ENCODE measurements around the gene ACKR1. TPM values are rescaled to one million over a fixed set of nuclear protein-coding genes. Genes with fewer than 3 reads are reported as not detected.

ACKR1 gene
- total and polyA plus RNA-seq, 4 donors, result 0.08 to 17.2 (median 0.48) TPM; not detected in 1

- H3K27ac ChIP-seq (ENCODE audit: low read depth in 1 of 2, low read length in 2 of 2), result no peak overlapping the region
- TF ChIP-seq GABPA (IDR thresholded peaks at IDR 0.05 in 1 of 2, conservative IDR thresholded peaks at IDR 0.05 in 1 of 2) (no peak), FOXA1 (IDR thresholded peaks at IDR 0.05) (no peak), RXRA (IDR thresholded peaks at IDR 0.05) (no peak), JUND (IDR thresholded peaks at IDR 0.05) (no peak), SP1 (IDR thresholded peaks at IDR 0.05) (no peak), MAX (IDR thresholded peaks at IDR 0.05) (no peak), ZBTB33 (IDR thresholded peaks at IDR 0.05) (no peak), FOXA2 (IDR thresholded peaks at IDR 0.05) (no peak), YY1 (IDR thresholded peaks at IDR 0.05) (no peak), RAD21 (IDR thresholded peaks at IDR 0.05) (no peak), ATF3 (IDR thresholded peaks at IDR 0.05) (no peak)
- peaks cover 0 to 5% (median 0%) of the 10 kb centered on the region in 4 donors for H3K4me1 ChIP-seq (ENCODE audit: control insufficient read depth in 4 of 4, insufficient read depth in 4 of 4, low read length in 3 of 4)
- no peaks in the 10 kb centered on the region for H3K9me3 ChIP-seq (ENCODE audit: control insufficient read depth in 4 of 4, low read length in 3 of 4)
- WGBS, result 79% methylated on average over 2 of the region's 2 CpGs
- no peaks in the 10 kb centered on the region for H3K27me3 ChIP-seq (ENCODE audit: control insufficient read depth in 4 of 4, insufficient read depth in 4 of 4, low read length in 3 of 4)
- no peaks in the 10 kb centered on the region for H3K36me3 ChIP-seq (ENCODE audit: control insufficient read depth in 4 of 4, insufficient read depth in 3 of 4, low read depth in 1 of 4, low read length in 3 of 4)
- no peak overlapping the region for H3K4me3 ChIP-seq (ENCODE audit: low read depth in 1 of 3, low read length in 3 of 3)
- DNase-seq (ENCODE audit: low spot score), result no peak
- H3K9ac ChIP-seq (ENCODE audit: low read depth in 1 of 2, low read length in 2 of 2), result no peak overlapping the region
Measured at GRCh38 chr1:159228554-159228953, 23.9 kb downstream of the ACKR1 start.

GRCh38 chr1:159229260-159229885 is 24.7 kb downstream of the ACKR1 start:
- H3K27ac ChIP-seq (ENCODE audit: low read depth in 1 of 2, low read length in 2 of 2), result no peak overlapping the region
- no peak for DNase-seq (ENCODE audit: low spot score)
- H3K27me3 ChIP-seq (ENCODE audit: control insufficient read depth in 4 of 4, insufficient read depth in 4 of 4, low read length in 3 of 4), result no peaks in the 10 kb centered on the region
- H3K9ac ChIP-seq (ENCODE audit: low read depth in 1 of 2, low read length in 2 of 2), result no peak overlapping the region
- no peaks in the 10 kb centered on the region for H3K36me3 ChIP-seq (ENCODE audit: control insufficient read depth in 4 of 4, insufficient read depth in 3 of 4, low read depth in 1 of 4, low read length in 3 of 4)
- peaks cover 0 to 5% (median 0%) of the 10 kb centered on the region in 4 donors for H3K4me1 ChIP-seq (ENCODE audit: control insufficient read depth in 4 of 4, insufficient read depth in 4 of 4, low read length in 3 of 4)
- no peak overlapping the region for H3K4me3 ChIP-seq (ENCODE audit: low read depth in 1 of 3, low read length in 3 of 3)
- 64% methylated on average over 8 of the region's 8 CpGs for WGBS
- no peaks in the 10 kb centered on the region for H3K9me3 ChIP-seq (ENCODE audit: control insufficient read depth in 4 of 4, low read length in 3 of 4)
- TF ChIP-seq REST (IDR thresholded peaks at IDR 0.05) (peak; percentile 36), MAX (IDR thresholded peaks at IDR 0.05) (no peak), TAF1 (conservative IDR thresholded peaks at IDR 0.05) (no peak), RAD21 (IDR thresholded peaks at IDR 0.05) (peak in 1 of 2 donors; percentile 24), EGR1 (IDR thresholded peaks at IDR 0.05; ENCODE audit: low read depth in 2 of 2) (no peak), JUND (IDR thresholded peaks at IDR 0.05) (no peak), HNF4A (conservative IDR thresholded peaks at IDR 0.05) (peak in 1 of 2 donors; percentile 48), FOXA2 (IDR thresholded peaks at IDR 0.05) (no peak), RXRA (IDR thresholded peaks at IDR 0.05) (peak; percentile 15 to 66), CTCF (IDR thresholded peaks at IDR 0.05; ENCODE audit: low read depth, low read length, missing input control) (no peak)
